Endometrial microvascular endothelial cells (primary cell): ENCODE results near the gene SPRTN. TPM values are rescaled to one million over a fixed set of nuclear protein-coding genes. Genes with fewer than 3 reads are reported as not detected.

Source experiments
- in situ Hi-C: cut with HindIII; loops from 2 replicates; pipeline ENCODE4 v1.10.0; 2017; ENCODE audit warnings: low sequenced_read_pairs, low pct_unique_long_range_greater_than_20kb; ENCODE audit errors: inconsistent ontology term
- total RNA-seq: library from RNA; depleted of rRNA; stranded (reverse); fragments of >200 nt; gene quantifications from one replicate; pipeline ENCODE4 v1.2.3, GENCODE V29; 2015; ENCODE audit errors: inconsistent ontology term

Gene SPRTN
- total RNA-seq, 1 donor from 2014 or later, result 16.8 TPM

DNA sequence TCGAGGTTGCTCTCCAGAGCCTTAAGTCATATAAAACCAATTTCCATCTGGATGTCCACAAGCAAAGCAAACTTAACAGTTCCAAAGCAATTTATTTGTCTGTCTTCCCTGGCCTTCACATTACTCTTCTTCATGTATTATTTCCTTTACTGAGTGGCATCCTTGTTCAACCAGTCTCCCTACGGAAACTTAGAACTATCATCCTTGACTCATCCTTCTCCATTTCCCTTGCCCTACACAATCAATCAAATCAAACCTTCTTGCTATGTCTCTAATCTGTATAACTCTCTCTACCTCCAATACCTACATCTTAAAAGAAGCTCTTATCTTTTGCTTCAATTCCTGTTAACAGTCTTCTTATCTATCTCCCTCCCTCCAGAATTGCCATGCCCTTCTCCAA lies 58.5 kb downstream of the SPRTN start:
- in situ Hi-C loops, result no loop called here

DNA sequence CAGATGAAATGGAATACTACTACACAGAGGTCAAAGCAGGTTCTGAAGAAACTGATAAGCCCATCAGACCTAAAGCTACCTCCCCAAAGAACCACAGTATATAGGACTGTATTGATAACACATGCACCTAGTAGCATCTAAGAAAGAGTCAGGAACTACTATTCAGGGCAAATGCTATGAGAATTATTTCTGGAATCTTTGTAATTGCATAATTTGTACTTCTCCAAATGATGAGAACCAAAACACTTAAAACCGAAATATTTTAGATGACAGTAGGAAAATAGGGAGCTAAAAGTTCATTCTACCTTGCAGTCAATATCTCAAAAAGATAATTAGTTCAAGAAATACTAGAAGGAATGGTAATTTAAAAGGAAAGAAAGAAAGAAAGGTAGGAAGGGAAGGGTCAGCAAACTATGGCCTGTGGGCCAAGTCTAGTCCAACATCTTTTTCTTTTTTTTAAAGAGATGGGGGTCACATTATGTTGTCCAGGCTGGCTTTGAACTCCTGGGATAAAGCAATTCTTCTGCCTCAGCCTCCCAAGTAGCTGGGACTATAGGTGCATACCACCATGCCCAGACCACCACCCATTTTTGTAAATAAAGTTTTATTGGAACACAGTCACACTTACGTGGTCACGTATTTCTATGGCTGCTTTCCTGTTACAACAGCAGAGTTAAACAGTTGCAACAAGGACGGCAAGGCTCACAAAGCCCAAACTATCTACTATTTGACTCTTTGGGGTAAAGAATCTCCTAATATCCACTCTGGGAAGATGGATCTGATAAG lies 60.0 kb downstream of the SPRTN start:
- in situ Hi-C loops, result no loop called here

DNA sequence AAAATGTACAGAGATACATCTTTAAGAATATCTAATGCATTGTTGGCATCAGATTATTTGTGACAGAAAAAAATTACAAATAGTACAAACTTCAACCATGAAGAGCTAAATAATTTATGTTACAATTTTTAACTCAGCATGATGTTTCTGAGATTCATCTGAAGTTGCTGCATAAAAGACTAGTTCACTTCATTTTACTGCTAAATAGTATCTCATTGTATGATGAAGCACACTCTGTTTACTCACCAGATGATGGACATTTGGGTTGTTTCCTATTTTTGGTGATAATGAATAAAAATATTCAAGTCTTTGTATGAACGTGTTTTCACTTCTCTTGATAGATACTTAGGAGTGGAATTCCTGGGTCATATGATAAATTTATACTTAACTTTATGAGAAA lies 63.4 kb downstream of the SPRTN start:
- in situ Hi-C loops, result no loop called here

DNA sequence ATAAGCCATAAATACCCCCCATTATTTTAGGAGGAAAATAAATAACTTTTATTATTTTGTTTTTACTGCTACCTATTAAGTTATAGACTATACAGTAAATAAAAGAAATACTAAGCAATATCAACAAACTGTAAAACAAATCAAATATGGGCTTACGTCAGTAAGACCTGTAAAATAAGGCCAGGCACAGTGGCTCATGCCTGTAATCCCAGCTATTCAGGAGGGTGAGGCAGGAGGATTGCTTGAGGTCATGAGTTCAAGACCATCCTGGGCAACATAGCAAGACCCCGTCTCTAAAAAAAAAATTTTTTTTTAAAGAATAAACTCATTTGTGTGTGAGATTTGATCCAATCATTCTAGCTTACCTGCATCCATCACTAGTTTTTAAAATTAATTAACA lies 66.2 kb downstream of the SPRTN start:
- in situ Hi-C loops, result no loop called here

Other genes with a start within 250 kb of the SPRTN start
- gene TRIM67, start 176.2 kb upstream of the SPRTN start, total RNA-seq, result not detected
- gene GNPAT, start 97.1 kb upstream of the SPRTN start, total RNA-seq, result 64.5 TPM
- gene EXOC8, start 441 bp upstream of the SPRTN start, total RNA-seq, result 14.3 TPM
- 46.2 TPM for gene EGLN1, start 84.0 kb downstream of the SPRTN start, total RNA-seq
- 24.6 TPM for gene TSNAX, start 190.4 kb downstream of the SPRTN start, total RNA-seq